ENCODE results near the gene RIIAD1.

Gene RIIAD1

DNA sequence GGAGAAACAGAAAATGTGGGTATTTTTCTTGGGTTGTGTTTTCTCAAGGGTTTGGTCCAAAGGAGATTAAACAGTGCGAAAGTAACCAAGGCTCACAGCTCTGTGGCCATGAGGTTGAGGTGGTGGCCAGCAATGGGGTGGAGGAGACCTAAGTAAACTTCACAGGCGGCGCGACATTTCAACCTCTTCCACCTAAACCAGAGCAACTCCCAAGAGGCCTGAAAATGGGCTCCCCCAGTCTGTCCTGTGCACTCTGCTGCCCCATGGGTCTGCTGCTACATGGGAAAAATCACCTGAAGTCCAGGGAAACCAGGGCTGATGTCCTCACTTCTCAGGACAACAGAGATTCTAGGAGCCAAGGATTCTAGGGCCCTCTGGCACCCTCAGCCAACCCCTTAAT is 17.1 kb upstream of the RIIAD1 start:
- DNase-seq (ENCODE audit: low read depth): no peak
- TF ChIP-seq, protein P1, sequence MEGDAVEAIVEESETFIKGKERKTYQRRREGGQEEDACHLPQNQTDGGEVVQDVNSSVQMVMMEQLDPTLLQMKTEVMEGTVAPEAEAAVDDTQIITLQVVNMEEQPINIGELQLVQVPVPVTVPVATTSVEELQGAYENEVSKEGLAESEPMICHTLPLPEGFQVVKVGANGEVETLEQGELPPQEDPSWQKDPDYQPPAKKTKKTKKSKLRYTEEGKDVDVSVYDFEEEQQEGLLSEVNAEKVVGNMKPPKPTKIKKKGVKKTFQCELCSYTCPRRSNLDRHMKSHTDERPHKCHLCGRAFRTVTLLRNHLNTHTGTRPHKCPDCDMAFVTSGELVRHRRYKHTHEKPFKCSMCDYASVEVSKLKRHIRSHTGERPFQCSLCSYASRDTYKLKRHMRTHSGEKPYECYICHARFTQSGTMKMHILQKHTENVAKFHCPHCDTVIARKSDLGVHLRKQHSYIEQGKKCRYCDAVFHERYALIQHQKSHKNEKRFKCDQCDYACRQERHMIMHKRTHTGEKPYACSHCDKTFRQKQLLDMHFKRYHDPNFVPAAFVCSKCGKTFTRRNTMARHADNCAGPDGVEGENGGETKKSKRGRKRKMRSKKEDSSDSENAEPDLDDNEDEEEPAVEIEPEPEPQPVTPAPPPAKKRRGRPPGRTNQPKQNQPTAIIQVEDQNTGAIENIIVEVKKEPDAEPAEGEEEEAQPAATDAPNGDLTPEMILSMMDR (IDR thresholded peaks at IDR 0.05; ENCODE audit: low read depth, low read length, missing control alignments): no peak
- H3K4me3 ChIP-seq (ENCODE audit: low read depth, low read length): no peak overlapping the region

DNA sequence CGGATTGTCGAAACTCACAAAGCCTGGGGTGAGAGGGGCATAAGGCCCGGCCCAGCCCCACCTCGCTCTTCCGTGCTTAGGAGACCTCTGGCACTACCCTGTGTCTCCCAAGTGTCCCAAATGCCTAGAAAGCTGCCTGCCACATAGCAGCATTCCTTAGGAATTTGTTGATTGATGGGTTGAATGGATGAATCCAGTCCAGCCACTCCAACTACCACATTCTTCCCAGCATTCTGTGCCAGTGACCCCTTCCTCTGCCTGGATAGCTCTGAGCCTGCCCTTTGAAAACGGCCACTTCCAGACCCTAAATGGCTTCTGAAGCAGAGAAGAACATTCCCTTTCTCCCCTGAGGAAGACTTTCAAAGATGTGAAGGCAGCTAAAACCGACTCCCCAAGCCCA is 16.2 kb upstream of the RIIAD1 start:
- no peak overlapping the region for H3K4me3 ChIP-seq (ENCODE audit: low read depth, low read length)
- TF ChIP-seq, protein P1 (IDR thresholded peaks at IDR 0.05; ENCODE audit: low read depth, low read length, missing control alignments): no peak
- DNase-seq (ENCODE audit: low read depth): no peak

DNA sequence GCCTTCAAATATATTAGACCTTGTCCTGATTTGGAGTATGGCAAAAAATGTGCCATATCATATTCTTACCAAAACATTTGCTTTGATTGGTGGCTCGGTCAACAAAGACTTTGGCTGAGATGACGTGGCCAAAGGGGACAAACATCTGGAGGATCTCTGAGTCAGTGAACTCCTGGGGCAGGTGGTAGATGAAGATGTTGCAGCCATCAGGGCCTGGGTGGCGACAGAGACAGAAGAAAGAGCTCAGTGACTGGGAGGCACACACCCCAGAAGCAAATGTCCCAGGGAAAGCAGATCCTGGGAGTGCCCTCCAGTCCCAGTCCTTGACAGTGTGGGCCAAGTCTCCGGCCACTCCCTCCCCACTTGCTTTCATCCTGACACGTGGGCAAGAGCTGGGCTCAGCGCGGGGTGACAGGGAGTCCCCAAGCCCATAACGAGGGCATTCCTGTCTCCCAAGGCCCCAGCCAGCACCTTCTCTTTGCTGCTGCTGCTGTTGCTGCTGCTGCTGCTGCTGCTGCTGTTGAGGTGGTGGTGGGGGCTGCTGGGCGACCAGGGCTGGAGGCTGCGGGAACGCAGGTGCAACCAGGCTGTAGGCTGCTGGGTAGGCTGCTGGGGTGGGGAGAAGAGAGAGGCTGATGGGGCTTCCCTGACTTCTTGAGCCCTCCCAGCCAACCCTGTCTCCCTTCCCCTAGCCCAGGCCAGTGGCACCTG is 15.4 kb upstream of the RIIAD1 start:
- no peak for DNase-seq (ENCODE audit: low read depth)
- no peak overlapping the region for H3K4me3 ChIP-seq (ENCODE audit: low read depth, low read length)
- TF ChIP-seq, protein P1 (IDR thresholded peaks at IDR 0.05; ENCODE audit: low read depth, low read length, missing control alignments): no peak

DNA sequence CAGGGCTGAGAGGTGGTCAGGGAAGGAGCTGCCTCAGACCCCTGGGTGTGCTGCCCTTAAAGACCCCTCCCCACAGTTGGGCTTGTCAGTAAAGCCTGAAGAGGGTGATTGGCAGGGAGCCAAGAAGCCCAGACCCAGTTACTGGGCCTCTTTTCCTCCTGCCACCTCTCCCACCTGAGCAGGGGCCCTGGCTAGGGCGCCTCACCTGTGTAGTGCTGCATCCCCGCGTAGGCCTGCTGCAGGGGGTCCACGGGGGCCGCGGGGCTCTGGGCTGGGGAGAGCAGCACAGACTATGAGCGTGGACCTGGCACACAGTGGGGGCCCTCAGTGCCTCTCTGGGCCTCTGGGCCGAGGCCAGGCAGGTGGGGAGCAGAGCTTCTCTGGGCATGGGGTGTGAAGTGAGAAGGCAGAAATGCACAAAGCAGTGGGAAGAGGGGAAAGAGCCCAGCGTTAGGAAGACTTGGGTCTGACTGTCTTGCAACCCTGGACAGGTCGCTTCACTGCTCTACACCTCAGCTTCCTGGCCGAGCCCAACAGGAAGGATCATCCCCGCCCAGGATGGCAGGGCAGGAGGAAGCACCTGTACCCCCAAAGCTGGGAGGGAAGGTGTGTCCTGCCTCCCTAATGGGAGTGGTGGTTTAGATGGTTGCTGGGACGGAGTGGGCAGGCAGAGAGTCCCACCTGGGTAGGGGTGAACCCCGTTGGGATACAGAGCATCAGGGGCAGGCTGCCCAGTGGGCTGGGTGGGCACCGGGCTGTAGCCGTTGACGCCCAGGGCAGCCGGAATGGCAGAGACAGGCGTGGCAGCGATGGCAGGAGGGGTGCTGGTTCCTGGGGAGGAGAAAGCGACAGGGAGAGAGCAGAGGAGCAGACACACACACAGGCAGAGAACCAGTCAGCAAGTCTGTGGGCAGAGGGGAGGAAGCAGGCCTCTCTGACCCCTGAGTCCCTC is 14.6 kb upstream of the RIIAD1 start:
- TF ChIP-seq, protein P1 (IDR thresholded peaks at IDR 0.05; ENCODE audit: low read depth, low read length, missing control alignments): no peak
- no peak for DNase-seq (ENCODE audit: low read depth)
- H3K4me3 ChIP-seq (ENCODE audit: low read depth, low read length): no peak overlapping the region

DNA sequence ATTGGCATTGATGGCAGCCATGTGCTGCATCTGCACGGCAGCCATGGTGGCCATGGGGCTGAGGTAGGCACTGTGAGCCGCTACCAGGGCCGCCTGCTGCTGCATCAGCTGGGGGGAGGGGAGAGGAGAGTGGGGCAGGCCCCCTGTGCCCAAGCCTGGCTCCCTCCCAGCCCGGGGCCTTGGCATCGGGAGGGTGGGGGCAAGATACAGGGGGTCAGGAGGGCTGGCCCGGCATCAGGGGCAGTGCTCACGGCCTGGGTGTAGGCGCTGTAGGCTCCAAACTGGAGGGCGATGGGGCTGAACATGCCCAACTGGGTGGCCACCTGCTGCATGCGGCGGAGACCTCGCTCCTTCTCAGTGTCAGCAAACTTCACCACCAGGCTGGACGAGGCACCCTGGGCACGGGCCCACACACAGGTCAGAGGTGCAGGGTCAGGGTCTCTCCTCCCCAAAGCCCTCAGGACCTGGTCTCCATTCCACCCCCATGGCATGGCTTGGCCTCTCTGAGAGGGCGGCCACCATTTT is 13.7 kb upstream of the RIIAD1 start:
- TF ChIP-seq, protein P1 (IDR thresholded peaks at IDR 0.05; ENCODE audit: low read depth, low read length, missing control alignments): no peak
- H3K4me3 ChIP-seq (ENCODE audit: low read depth, low read length): no peak overlapping the region
- no peak for DNase-seq (ENCODE audit: low read depth)

DNA sequence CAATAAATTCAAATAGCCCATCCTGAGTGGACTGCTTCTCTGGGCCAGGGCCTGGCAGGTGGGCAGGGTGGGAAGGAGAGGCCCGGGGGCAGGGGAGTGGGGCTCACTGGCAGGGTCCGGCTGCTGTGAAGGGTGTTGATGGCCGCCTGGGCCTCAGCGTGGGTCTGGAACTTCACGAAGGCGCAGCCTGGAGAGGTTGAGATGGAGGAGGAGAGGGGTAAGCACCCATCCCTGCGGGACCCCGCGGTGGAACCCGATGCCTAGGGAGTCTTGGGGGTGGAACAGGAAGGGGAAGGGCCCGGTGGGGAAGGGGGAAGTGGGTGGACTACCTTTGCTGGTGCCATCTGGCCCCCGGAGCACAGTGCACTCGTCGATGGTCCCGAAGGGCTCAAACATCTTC is 12.4 kb upstream of the RIIAD1 start:
- no peak for DNase-seq (ENCODE audit: low read depth)
- no peak overlapping the region for H3K4me3 ChIP-seq (ENCODE audit: low read depth, low read length)
- TF ChIP-seq, protein P1 (IDR thresholded peaks at IDR 0.05; ENCODE audit: low read depth, low read length, missing control alignments): no peak

Measured in GM12864 (cell line).